Karpas-422 (cell line): ENCODE results near the gene CCNG1. TPM values are rescaled to one million over a fixed set of nuclear protein-coding genes. Genes with fewer than 3 reads are reported as not detected.

Experiments
- DNase-seq: peaks from one replicate; pipeline ENCODE4 v3.0.0-alpha.2; 2015
- H2AFZ ChIP-seq: fragments of 200-600 bp; sonication (generic); 2 replicates; pipeline ENCODE4 v1.6.1; 2014; ENCODE audit warnings: antibody characterized with exemption, low read length, mixed read lengths
- H3K27ac ChIP-seq: fragments of 200-600 bp; sonication (generic); 2 replicates; pipeline ENCODE4 v1.5.1; 2014; ENCODE audit warnings: mild to moderate bottlenecking, low read length, moderate library complexity
- H3K27me3 ChIP-seq: fragments of 200-600 bp; sonication (generic); 2 replicates; pipeline ENCODE4 v1.6.1; 2014; ENCODE audit warnings: low read length, mixed read lengths
- H3K36me3 ChIP-seq: fragments of 200-600 bp; sonication (generic); 2 replicates; pipeline ENCODE4 v1.6.1; 2014; ENCODE audit warnings: low read length, mixed read lengths; ENCODE audit not compliant: insufficient read depth
- H3K4me1 ChIP-seq: fragments of 200-600 bp; sonication (generic); 2 replicates; pipeline ENCODE4 v1.6.1; 2014; ENCODE audit warnings: mild to moderate bottlenecking, low read length, mixed read lengths
- H3K4me2 ChIP-seq: fragments of 200-600 bp; sonication (generic); 2 replicates; pipeline ENCODE4 v1.6.1; 2014; ENCODE audit warnings: low read length, low read depth, mild to moderate bottlenecking; ENCODE audit not compliant: poor library complexity, severe bottlenecking
- H3K4me3 ChIP-seq: fragments of 200-600 bp; sonication (generic); 2 replicates; pipeline ENCODE4 v1.5.1; 2014; ENCODE audit warnings: mild to moderate bottlenecking, antibody characterized with exemption, low read length, mixed read lengths
- H3K79me2 ChIP-seq: fragments of 200-600 bp; sonication (generic); 2 replicates; pipeline ENCODE4 v1.6.1; 2014; ENCODE audit warnings: mild to moderate bottlenecking, low read length, mixed read lengths
- H3K9ac ChIP-seq: fragments of 200-600 bp; sonication (generic); 2 replicates; pipeline ENCODE4 v1.6.0; 2014; ENCODE audit warnings: low read length
- H3K9me2 ChIP-seq: fragments of 200-600 bp; sonication (generic), shearing (Covaris generic); replicated peaks from 2 replicates; pipeline ENCODE4 v1.6.0; 2014; ENCODE audit warnings: mild to moderate bottlenecking, low read length, moderate library complexity; ENCODE audit not compliant: insufficient read depth
- H3K9me3 ChIP-seq: fragments of 300-700, 200-600 bp; sonication (generic); 2 replicates; pipeline ENCODE4 v1.6.1; 2014; ENCODE audit warnings: low read length, mixed read lengths
- H4K20me1 ChIP-seq: fragments of 200-600 bp; sonication (generic); 2 replicates; pipeline ENCODE4 v1.6.1; 2014; ENCODE audit warnings: mild to moderate bottlenecking, antibody characterized with exemption, low read length, low read depth; ENCODE audit not compliant: insufficient read depth
- small RNA-seq: library from RNA; depleted of rRNA; stranded (forward); fragments of <200 nt; gene quantifications from one replicate; pipeline ENCODE3, GENCODE V24; 2014
- total RNA-seq: library from RNA; depleted of rRNA; stranded (reverse); fragments of >200 nt; shearing (Covaris generic); gene quantifications from 2 replicates; pipeline ENCODE4 v1.2.3, GENCODE V29; 2014; ENCODE audit warnings: low replicate concordance; rRNA removed

CCNG1 gene
- total RNA-seq, 1 experiment from 2014 or later: 270 TPM

DNA sequence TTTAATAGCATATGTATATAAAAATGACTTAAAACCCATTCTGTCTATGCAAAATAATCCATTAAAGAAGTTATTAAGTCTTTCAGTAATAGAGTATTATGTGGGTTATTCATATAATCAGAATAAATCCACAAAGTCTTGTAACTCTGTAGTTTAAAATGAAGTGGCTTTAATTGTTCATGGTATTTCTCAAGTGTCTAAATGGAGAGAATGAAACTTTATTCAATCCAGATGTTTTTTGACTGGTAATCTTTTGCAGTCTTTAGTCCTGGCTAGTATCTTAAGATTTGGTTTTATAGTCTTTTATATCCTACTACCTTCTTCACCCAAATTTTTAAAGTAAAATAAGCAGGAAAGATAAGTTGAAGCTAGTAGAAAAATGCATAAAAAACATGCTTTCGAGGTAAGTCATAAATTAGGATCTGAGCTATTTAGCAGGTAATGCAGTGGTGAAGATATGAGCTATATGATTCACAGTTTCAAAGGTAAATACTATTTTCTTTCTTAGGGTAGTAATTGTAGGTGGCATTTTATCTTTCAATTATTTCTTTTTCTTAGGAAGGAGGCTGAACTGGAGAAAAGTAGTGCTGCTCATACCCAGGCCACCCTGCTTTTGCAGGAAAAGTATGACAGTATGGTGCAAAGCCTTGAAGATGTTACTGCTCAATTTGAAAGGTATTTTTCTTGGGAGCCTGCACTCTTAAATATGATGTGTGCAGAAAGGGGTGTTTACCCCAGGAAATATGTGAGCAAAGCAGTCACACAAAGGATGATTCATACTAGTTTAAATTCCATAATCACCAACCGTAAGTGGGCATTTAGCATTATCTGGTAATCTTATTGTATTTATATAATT is 41.0 kb downstream of the CCNG1 start:
- no peak overlapping the region for H3K4me3 ChIP-seq
- H2AFZ ChIP-seq: no peak overlapping the region
- no peak for DNase-seq
- peaks cover 89% of the 10 kb centered on the region for H3K36me3 ChIP-seq
- no peak overlapping the region for H3K9ac ChIP-seq
- H3K4me2 ChIP-seq: no peak overlapping the region
- H3K9me2 ChIP-seq: no peaks in the 10 kb centered on the region
- H3K9me3 ChIP-seq: no peaks in the 10 kb centered on the region
- H3K27me3 ChIP-seq: no peaks in the 10 kb centered on the region
- H3K4me1 ChIP-seq: no peaks in the 10 kb centered on the region
- H3K27ac ChIP-seq: no peak overlapping the region
- no peaks in the 10 kb centered on the region for H4K20me1 ChIP-seq
- peaks cover 21% of the 10 kb centered on the region; the same call in 1 of the 2 replicates for H3K79me2 ChIP-seq

DNA sequence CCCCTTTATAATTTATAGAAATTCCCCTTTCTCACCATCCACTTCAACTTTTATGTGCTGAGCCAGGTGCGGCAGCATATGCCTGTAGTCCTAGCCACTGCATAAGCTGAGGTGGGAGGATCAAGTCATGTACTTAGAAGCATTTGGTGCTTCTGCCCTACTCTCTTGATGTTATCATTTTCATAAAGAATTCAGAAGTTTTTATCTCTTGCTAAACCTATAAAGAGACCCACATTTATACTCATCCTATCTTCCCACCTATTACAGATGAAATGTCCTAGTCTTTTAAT is 41.5 kb downstream of the CCNG1 start:
- H3K79me2 ChIP-seq: peaks cover 26% of the 10 kb centered on the region; the same call in 1 of the 2 replicates
- H4K20me1 ChIP-seq: no peaks in the 10 kb centered on the region
- H3K36me3 ChIP-seq: peaks cover 90% of the 10 kb centered on the region
- no peaks in the 10 kb centered on the region for H3K27me3 ChIP-seq
- H3K27ac ChIP-seq: no peak overlapping the region
- H3K9me2 ChIP-seq: no peaks in the 10 kb centered on the region
- H3K4me3 ChIP-seq: no peak overlapping the region
- no peak overlapping the region for H2AFZ ChIP-seq
- H3K9me3 ChIP-seq: no peaks in the 10 kb centered on the region
- no peaks in the 10 kb centered on the region for H3K4me1 ChIP-seq
- H3K4me2 ChIP-seq: no peak overlapping the region
- H3K9ac ChIP-seq: no peak overlapping the region
- no peak for DNase-seq

DNA sequence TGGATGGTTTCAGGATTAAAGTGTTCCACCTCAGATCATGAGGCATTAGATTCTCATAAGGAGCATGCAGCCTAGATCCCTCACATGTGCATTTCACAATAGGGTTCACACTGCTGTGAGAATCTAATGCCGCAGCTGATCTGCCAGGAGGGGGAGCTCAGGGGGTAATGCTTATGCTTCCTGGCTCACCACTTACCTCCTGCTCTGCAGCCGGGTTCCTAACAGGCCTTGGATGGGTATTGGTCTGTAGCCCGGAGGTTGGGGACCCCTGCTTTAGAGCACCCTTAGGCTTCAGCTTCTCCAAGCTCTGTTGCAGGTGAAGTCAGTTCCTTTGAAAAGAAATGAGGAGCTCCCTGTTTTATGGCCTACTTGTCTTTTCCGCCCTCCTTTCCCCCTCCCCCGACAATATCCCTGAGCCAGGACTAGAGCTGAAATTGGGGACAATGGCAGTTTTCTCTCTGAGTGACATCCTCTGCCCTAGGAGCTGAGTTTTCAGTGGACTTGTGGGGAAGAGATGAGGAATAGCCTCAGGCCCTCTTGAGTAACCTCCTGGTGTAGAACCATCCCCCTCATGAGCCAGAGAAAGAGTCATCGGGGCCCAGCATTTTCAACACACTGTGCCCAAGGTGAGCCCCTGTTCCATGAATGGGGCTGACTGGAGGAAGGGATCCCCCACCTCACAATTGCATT is 51.8 kb downstream of the CCNG1 start:
- Histone ChIP-seq H3K9ac (no peak overlapping the region), H3K27me3 (no peaks in the 10 kb centered on the region), H2AFZ (no peak overlapping the region), H3K9me3 (no peaks in the 10 kb centered on the region), H4K20me1 (no peaks in the 10 kb centered on the region), H3K4me2 (no peak overlapping the region), H3K79me2 (peaks cover 25% of the 10 kb centered on the region), H3K4me1 (no peaks in the 10 kb centered on the region), H3K36me3 (peaks cover 73% of the 10 kb centered on the region), H3K27ac (no peak overlapping the region), H3K9me2 (no peaks in the 10 kb centered on the region), H3K4me3 (no peak overlapping the region)
- peak; percentile 60 for DNase-seq

DNA sequence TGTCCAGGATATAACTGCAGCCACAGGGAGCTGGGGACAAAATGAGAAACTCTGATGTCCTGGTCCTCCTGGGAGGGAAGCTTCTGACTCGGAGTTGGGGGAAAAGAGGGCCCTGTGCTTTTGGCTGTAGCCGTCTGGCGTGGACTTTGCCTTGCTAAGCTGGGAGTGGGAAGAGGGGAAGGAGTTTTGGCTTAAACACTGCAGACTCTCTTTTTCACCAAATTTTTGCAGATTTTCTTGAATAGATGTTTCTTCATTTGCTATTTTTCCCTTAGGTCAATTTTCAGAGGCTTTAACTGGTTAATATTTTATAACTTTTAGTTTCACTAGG is 52.3 kb downstream of the CCNG1 start:
- H3K36me3 ChIP-seq: peaks cover 68% of the 10 kb centered on the region
- no peak overlapping the region for H3K4me3 ChIP-seq
- peaks cover 21% of the 10 kb centered on the region for H3K79me2 ChIP-seq
- H2AFZ ChIP-seq: no peak overlapping the region
- no peak overlapping the region for H3K9ac ChIP-seq
- H3K27ac ChIP-seq: no peak overlapping the region
- no peaks in the 10 kb centered on the region for H3K4me1 ChIP-seq
- no peaks in the 10 kb centered on the region for H3K27me3 ChIP-seq
- no peaks in the 10 kb centered on the region for H3K9me3 ChIP-seq
- no peaks in the 10 kb centered on the region for H4K20me1 ChIP-seq
- no peak overlapping the region for H3K4me2 ChIP-seq
- no peaks in the 10 kb centered on the region for H3K9me2 ChIP-seq
- DNase-seq: no peak

Small RNA genes within 50 kb of the gene (small RNA-seq; reads per million reads assigned to genes)
- gene AC008723.1: not detected

Other genes with a start within 250 kb of the CCNG1 start
- gene NUDCD2, start 22.5 kb downstream of the CCNG1 start, total RNA-seq: 15.5 and 29.4 TPM in 2 replicates
- gene HMMR, start 23.0 kb downstream of the CCNG1 start, total RNA-seq: 37.6 and 80.5 TPM in 2 replicates
- gene MAT2B, start 68.0 kb downstream of the CCNG1 start, total RNA-seq: 47.6 and 72.5 TPM in 2 replicates